B cell (primary cell): ENCODE results near the gene YJEFN3. TPM values are rescaled to one million over a fixed set of nuclear protein-coding genes. Genes with fewer than 3 reads are reported as not detected.

Experiments used
- ATAC-seq: fragments of 200-7000 bp; cut with Tn5 transposase; one replicate; pipeline ENCODE4 v1.10.0; 2021; ENCODE audit warnings: low read depth, mild to moderate bottlenecking, moderate number of reproducible peaks, moderate library complexity
- CTCF ChIA-PET: fragments of 350-600 bp; sonication (Branson Sonifier 250); formaldehyde crosslinking; loops from one replicate; lab custom pipeline; 2021; ENCODE audit warnings: antibody characterized with exemption, inconsistent platforms; lab: Charles Lee
- POLR2A ChIA-PET: fragments of 350-600 bp; sonication (Branson Sonifier 250); formaldehyde crosslinking; loops from one replicate; lab custom pipeline; 2021; ENCODE audit warnings: antibody characterized with exemption; lab: Charles Lee
- DNase-seq: peaks from one replicate; pipeline ENCODE4 v3.0.0; 2013
- H2AFZ ChIP-seq: 2 replicates; pipeline ENCODE4 v1.6.1; 2012; ENCODE audit warnings: mild to moderate bottlenecking, low read depth, low read length; ENCODE audit not compliant: insufficient read depth, poor library complexity, severe bottlenecking
- H3K27ac ChIP-seq, 2 donors: 1 replicate in 1 of 2; 2 replicates in 1 of 2; pipeline ENCODE4 v1.5.1; 2012 to 2013; ENCODE audit warnings: low read length in 2 of 2, mild to moderate bottlenecking in 2 of 2, moderate library complexity in 1 of 2
- H3K27me3 ChIP-seq, 4 experiments: fragments of 200-600 bp in 1 of 4; sonication (generic) in 1 of 4; replicated peaks in 1 of 4; 1 replicate in 2 of 4; 2 replicates in 2 of 4; pipeline versions ENCODE4 v1.6.1 to v1.7.0; 2013 to 2016; ENCODE audit warnings: low read length in 3 of 4, mild to moderate bottlenecking in 2 of 4, mixed read lengths in 1 of 4, moderate library complexity in 1 of 4; ENCODE audit not compliant: insufficient read depth in 4 of 4, control insufficient read depth in 3 of 4; ENCODE audit errors: control extremely low read depth in 1 of 4
- H3K36me3 ChIP-seq, 2 experiments: replicated peaks in 1 of 2; 1 replicate in 1 of 2; 2 replicates in 1 of 2; pipeline versions ENCODE4 v1.6.1 to v1.7.1; 2013; ENCODE audit warnings: low read length in 1 of 2; ENCODE audit not compliant: insufficient read depth in 2 of 2, control insufficient read depth in 1 of 2; ENCODE audit errors: control extremely low read depth in 1 of 2, extremely low read depth in 1 of 2
- H3K4me1 ChIP-seq, 2 donors: fragments of 200-600 bp in 1 of 2; sonication (generic) in 1 of 2; 1 replicate in 1 of 2; 2 replicates in 1 of 2; pipeline versions ENCODE4 v1.5.1 to v1.6.1; 2013 to 2017; ENCODE audit warnings: low read length in 2 of 2; ENCODE audit not compliant: control insufficient read depth in 2 of 2, insufficient read depth in 2 of 2
- H3K4me2 ChIP-seq: replicated peaks from 2 replicates; pipeline ENCODE3; 2012; ENCODE audit warnings: mild to moderate bottlenecking, low read depth, low read length; ENCODE audit not compliant: poor library complexity, severe bottlenecking
- H3K4me3 ChIP-seq, 5 experiments: fragments of 200-600 bp in 1 of 5; sonication (generic) in 1 of 5; 1 replicate in 3 of 5; 2 replicates in 2 of 5; pipeline versions ENCODE4 v1.5.1 to v1.7.0; 2011 to 2016; ENCODE audit warnings: low read length in 4 of 5, mild to moderate bottlenecking in 4 of 5, low read depth in 2 of 5, control low read depth in 1 of 5, moderate library complexity in 1 of 5; ENCODE audit not compliant: insufficient read depth in 1 of 5; ENCODE audit errors: control extremely low read depth in 1 of 5, extremely low read depth in 1 of 5
- H3K79me2 ChIP-seq: fragments of 200-600 bp; sonication (generic); one replicate; pipeline ENCODE4 v1.6.0; 2016; ENCODE audit warnings: low read length; ENCODE audit not compliant: control insufficient read depth, insufficient read depth
- H3K9ac ChIP-seq: fragments of 200-600 bp; sonication (generic); 2 replicates; pipeline ENCODE4 v1.6.1; 2017; ENCODE audit warnings: mild to moderate bottlenecking, low read length, moderate library complexity
- H3K9me3 ChIP-seq, 3 donors: one replicate each; pipeline versions ENCODE4 v1.6.1 to v1.7.1; 2013; ENCODE audit warnings: low read length in 2 of 3; ENCODE audit not compliant: control insufficient read depth in 2 of 3, insufficient read depth in 1 of 3; ENCODE audit errors: control extremely low read depth in 1 of 3
- H4K20me1 ChIP-seq: 2 replicates; pipeline ENCODE4 v1.6.0; 2012; ENCODE audit warnings: mild to moderate bottlenecking, low read length; ENCODE audit not compliant: insufficient read depth, control insufficient read depth, poor library complexity, severe bottlenecking
- H3K27ac Mint-ChIP-seq: one replicate; pipeline ENCODE4 v1.8.0; 2021; ENCODE audit warnings: mixed read lengths
- H3K27me3 Mint-ChIP-seq: one replicate; pipeline ENCODE4 v1.8.0; 2021; ENCODE audit warnings: mixed read lengths
- H3K4me1 Mint-ChIP-seq: one replicate; pipeline ENCODE4 v1.8.0; 2021; ENCODE audit warnings: mixed read lengths
- H3K4me3 Mint-ChIP-seq: one replicate; pipeline ENCODE4 v1.8.0; 2021; ENCODE audit warnings: mixed read lengths
- H3K9me3 Mint-ChIP-seq: one replicate; pipeline ENCODE4 v1.8.0; 2022; ENCODE audit warnings: mixed read lengths; ENCODE audit not compliant: insufficient read depth
- EZH2 ChIP-seq: IDR thresholded peaks from 2 replicates; pipeline ENCODE4 v1.6.1; 2012; ENCODE audit warnings: borderline replicate concordance, low read depth, mild to moderate bottlenecking, moderate library complexity, low read length; ENCODE audit not compliant: insufficient read depth, poor library complexity, severe bottlenecking
- WGBS: methylation state at CpG from one replicate; pipeline ENCODE4 v1.1.5; 2013; ENCODE audit warnings: missing lambda C conversion rate; ENCODE audit not compliant: insufficient coverage; 5-methylcytosine and 5-hydroxymethylcytosine counted together
- intact Hi-C: fragments of 100-400 bp; cut with micrococcal nuclease; formaldehyde crosslinking; loops from one replicate; pipeline ENCODE4 v1.10.0; 2022
- polyA plus RNA-seq: library from polyadenylated mRNA; depleted of rRNA; stranded (reverse); fragments of >200 nt; gene quantifications from 2 replicates; pipeline ENCODE4 v1.2.3, GENCODE V29; 2012
- total RNA-seq, 2 donors: library from RNA; stranded (reverse); fragments of 120-200 nt in 1 of 2; gene quantifications; 1 replicate in 1 of 2; 2 replicates in 1 of 2; pipeline versions ENCODE4 v1.2.3 to v1.2.4, GENCODE V29; 2013 to 2022
- TF ChIP-seq, protein P1 (sequence below): fragments of 200-600 bp; IDR thresholded peaks from one replicate; pipeline ENCODE4 v1.8.0; 2022; ENCODE audit warnings: antibody characterized with exemption, mild to moderate bottlenecking

Gene YJEFN3
- total and polyA plus RNA-seq, 2 donors (not counting 1 experiment from before 2014, with no cell fraction given) = 7.1 to 8.8 TPM

- DNase-seq (no peak), ATAC-seq (no peak)
- no peak overlapping the region for H3K4me3 ChIP-seq
- H3K4me2 ChIP-seq = no peak overlapping the region
- peaks cover 7 to 37% of the 10 kb centered on the region in 2 donors for H3K4me1 ChIP-seq
- POLR2A ChIA-PET = no interaction called here
- no peaks in the 10 kb centered on the region for H3K9me3 ChIP-seq
- peaks cover 55% of the 10 kb centered on the region for H4K20me1 ChIP-seq
- 92% methylated on average over 21 of the region's 23 CpGs for WGBS
- Mint-ChIP-seq H3K9me3 (no peaks in the 10 kb centered on the region), H3K4me1 (peaks cover 28% of the 10 kb centered on the region), H3K27me3 (no peaks in the 10 kb centered on the region), H3K27ac (no peak overlapping the region), H3K4me3 (no peak overlapping the region)
- H3K36me3 ChIP-seq = peaks cover under 1 to 30% of the 10 kb centered on the region in 2 experiments
- no peaks in the 10 kb centered on the region for H3K27me3 ChIP-seq
- intact Hi-C loops = no loop called here
- TF ChIP-seq, protein P1, sequence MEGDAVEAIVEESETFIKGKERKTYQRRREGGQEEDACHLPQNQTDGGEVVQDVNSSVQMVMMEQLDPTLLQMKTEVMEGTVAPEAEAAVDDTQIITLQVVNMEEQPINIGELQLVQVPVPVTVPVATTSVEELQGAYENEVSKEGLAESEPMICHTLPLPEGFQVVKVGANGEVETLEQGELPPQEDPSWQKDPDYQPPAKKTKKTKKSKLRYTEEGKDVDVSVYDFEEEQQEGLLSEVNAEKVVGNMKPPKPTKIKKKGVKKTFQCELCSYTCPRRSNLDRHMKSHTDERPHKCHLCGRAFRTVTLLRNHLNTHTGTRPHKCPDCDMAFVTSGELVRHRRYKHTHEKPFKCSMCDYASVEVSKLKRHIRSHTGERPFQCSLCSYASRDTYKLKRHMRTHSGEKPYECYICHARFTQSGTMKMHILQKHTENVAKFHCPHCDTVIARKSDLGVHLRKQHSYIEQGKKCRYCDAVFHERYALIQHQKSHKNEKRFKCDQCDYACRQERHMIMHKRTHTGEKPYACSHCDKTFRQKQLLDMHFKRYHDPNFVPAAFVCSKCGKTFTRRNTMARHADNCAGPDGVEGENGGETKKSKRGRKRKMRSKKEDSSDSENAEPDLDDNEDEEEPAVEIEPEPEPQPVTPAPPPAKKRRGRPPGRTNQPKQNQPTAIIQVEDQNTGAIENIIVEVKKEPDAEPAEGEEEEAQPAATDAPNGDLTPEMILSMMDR = no peak
- TF ChIP-seq EZH2 = no peak
- H2AFZ ChIP-seq = no peak overlapping the region
- CTCF ChIA-PET = no interaction called here
- H3K9ac ChIP-seq = no peak overlapping the region
- no peak overlapping the region for H3K27ac ChIP-seq
- H3K79me2 ChIP-seq = peaks cover 62% of the 10 kb centered on the region
Measured at GRCh38 chr19:19525611-19526380, 2.9 kb upstream of the YJEFN3 start.

- DNase-seq (no peak), ATAC-seq (no peak)
- no peak overlapping the region for H3K9ac ChIP-seq
- H3K4me3 Mint-ChIP-seq = no peak overlapping the region
- intact Hi-C loops = no loop called here
- peaks cover 0 to 30% of the 10 kb centered on the region in 2 experiments for H3K36me3 ChIP-seq
- H3K4me2 ChIP-seq = no peak overlapping the region
- POLR2A ChIA-PET = no interaction called here
- WGBS = 62% methylated on average over 17 of the region's 28 CpGs
- no peaks in the 10 kb centered on the region for H3K27me3 Mint-ChIP-seq
- H3K4me3 ChIP-seq = no peak overlapping the region
- no peaks in the 10 kb centered on the region for H3K9me3 Mint-ChIP-seq
- TF ChIP-seq, protein P1 = no peak
- no peak for TF ChIP-seq EZH2
- peaks cover 52% of the 10 kb centered on the region for H3K79me2 ChIP-seq
- H3K27me3 ChIP-seq = no peaks in the 10 kb centered on the region
- H2AFZ ChIP-seq = no peak overlapping the region
- CTCF ChIA-PET = no interaction called here
- H4K20me1 ChIP-seq = peaks cover 46% of the 10 kb centered on the region
- H3K27ac ChIP-seq = no peak overlapping the region
- no peak overlapping the region for H3K27ac Mint-ChIP-seq
- peaks cover 25% of the 10 kb centered on the region for H3K4me1 Mint-ChIP-seq
- no peaks in the 10 kb centered on the region for H3K9me3 ChIP-seq
- peaks cover 7 to 37% of the 10 kb centered on the region in 2 donors for H3K4me1 ChIP-seq
Measured at GRCh38 chr19:19526581-19527370, 1.9 kb upstream of the YJEFN3 start.
